NB4 (cell line): ENCODE data around the gene CLTCL1.
"Not testable (repeated sequence)": the region's sequence is repeated elsewhere in the genome, so short reads cannot be mapped to it uniquely, and the experiment has no call there.

Experiments
- DNase-seq: peaks from one replicate; pipeline ENCODE4 v3.0.0; 2010; ENCODE audit warnings: low read depth
- H3K4me3 ChIP-seq: one replicate; pipeline ENCODE4 v1.5.1; 2011; ENCODE audit warnings: mild to moderate bottlenecking, low read depth, low read length, moderate library complexity
- MYC ChIP-seq: IDR thresholded peaks from 2 replicates; pipeline ENCODE4 v1.6.1; 2011; ENCODE audit warnings: low read depth, low read length
- POLR2A ChIP-seq: IDR thresholded peaks from 2 replicates; pipeline ENCODE4 v1.6.1; 2011; ENCODE audit warnings: mild to moderate bottlenecking; ENCODE audit not compliant: insufficient read length; ENCODE audit errors: extremely low read depth
- TF ChIP-seq, protein P1 (sequence below): IDR thresholded peaks from one replicate; pipeline ENCODE4 v1.5.1; 2012; ENCODE audit warnings: low read depth, low read length
- TF ChIP-seq, protein P2 (sequence below): IDR thresholded peaks from 2 replicates; pipeline ENCODE4 v1.6.1; 2011; ENCODE audit warnings: low read depth, low read length

CLTCL1 gene

DNA sequence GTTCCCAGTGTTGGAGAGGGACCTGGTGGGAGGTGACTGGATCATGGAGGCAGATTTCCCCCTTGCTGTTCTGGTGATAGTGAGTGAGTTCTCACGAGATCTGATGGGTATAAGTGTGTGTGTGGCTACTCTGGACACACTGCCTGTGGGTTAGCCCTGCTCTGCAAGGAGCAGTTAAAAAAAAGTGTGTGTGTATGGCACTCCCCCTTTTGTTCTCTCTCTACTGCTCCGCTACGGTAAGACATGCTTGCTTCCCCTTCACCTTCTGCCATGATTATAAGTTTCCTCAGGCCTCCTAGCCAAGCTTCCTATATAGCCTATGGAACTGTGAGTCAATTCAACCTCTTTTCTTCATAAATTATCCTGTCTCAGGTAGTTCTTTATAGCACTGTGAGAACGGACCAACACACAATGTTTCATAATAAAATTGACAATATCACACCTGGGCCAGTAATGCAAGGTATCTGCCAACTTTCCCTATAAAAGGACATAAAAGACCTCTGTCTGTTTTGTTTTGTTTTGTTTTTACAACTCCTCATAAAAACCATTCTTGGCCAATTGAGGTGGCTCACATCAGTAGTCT lies 20.2 kb downstream of the CLTCL1 start:
- no peak for DNase-seq
- TF ChIP-seq, protein P1, sequence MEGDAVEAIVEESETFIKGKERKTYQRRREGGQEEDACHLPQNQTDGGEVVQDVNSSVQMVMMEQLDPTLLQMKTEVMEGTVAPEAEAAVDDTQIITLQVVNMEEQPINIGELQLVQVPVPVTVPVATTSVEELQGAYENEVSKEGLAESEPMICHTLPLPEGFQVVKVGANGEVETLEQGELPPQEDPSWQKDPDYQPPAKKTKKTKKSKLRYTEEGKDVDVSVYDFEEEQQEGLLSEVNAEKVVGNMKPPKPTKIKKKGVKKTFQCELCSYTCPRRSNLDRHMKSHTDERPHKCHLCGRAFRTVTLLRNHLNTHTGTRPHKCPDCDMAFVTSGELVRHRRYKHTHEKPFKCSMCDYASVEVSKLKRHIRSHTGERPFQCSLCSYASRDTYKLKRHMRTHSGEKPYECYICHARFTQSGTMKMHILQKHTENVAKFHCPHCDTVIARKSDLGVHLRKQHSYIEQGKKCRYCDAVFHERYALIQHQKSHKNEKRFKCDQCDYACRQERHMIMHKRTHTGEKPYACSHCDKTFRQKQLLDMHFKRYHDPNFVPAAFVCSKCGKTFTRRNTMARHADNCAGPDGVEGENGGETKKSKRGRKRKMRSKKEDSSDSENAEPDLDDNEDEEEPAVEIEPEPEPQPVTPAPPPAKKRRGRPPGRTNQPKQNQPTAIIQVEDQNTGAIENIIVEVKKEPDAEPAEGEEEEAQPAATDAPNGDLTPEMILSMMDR: no peak
- TF ChIP-seq, protein P2, sequence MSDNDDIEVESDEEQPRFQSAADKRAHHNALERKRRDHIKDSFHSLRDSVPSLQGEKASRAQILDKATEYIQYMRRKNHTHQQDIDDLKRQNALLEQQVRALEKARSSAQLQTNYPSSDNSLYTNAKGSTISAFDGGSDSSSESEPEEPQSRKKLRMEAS: no peak
- TF ChIP-seq MYC: no peak
- no peak for TF ChIP-seq POLR2A

DNA sequence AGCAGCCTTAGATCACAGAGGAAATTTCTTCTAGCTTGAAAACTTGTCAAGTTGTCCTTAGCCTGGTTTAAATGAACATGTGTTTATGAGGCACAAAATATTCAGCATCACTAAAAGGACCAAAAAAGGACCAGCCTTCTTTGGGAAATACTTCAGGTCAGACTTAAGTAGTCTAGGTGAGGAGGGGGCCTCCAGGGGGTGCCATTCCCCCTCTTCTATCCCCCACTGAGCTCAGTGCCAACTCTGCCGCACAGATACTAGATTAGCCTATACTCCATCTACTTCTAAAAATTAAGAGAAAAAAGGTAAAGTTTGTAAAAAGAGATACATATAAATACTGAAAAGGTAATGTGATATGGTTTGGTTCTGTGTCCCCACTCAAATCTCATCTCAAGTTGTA lies 20.6 kb downstream of the CLTCL1 start:
- DNase-seq: no peak
- H3K4me3 ChIP-seq: no peak overlapping the region
- TF ChIP-seq, protein P1: peak; percentile 14
- TF ChIP-seq, protein P2: no peak

More for the DNA sequence above, 20.2 kb downstream of the CLTCL1 start:
- no peak overlapping the region for H3K4me3 ChIP-seq

DNA sequence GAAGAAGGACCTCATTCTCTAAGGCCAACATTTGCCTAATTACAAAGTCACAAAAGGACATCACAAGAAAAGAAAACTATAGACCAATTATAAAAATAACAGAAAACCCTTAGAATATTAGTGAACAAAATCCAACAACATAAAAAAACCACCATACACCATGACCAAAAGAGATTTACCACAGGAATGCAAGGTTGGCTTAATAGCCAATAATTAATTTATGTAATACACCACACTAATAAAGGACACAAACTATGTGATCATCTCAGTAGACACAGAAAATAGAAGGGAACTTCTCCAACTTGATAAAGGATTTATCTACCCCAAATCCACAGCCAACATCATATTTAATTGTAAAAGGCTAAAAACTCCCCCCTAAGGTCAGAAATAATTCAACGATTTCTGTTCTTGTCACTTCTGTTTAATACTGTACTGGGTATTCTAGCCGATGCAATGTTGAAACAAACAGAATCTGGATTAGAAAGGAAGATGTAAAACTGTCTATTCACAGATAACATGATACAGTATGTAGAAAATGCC lies 24.9 kb downstream of the CLTCL1 start:
- DNase-seq: no peak
- TF ChIP-seq, protein P1: no peak
- TF ChIP-seq, protein P2: no peak
- TF ChIP-seq POLR2A (no peak), MYC (no peak)
- no peak overlapping the region for H3K4me3 ChIP-seq

DNA sequence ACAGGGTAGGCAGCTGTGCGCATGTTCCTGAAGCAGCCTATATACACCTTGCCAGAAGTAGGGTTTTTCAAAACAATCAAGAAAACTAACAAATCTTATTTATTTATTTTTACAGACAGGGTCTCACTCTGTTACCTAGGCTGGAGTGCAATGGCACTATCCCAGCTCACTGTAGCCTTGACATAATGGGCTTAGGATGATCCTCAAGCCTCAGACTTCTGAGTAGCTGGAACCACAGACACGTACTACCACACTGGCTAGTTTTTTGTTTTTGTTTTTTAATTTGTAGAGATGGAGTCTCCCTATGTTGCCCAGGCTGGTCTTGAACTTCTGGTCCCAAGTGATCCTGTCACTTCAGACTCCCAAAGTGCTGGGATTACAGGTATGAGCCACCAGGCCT lies 25.7 kb downstream of the CLTCL1 start:
- DNase-seq: no peak
- TF ChIP-seq, protein P1: no peak
- TF ChIP-seq, protein P2: no peak

DNA sequence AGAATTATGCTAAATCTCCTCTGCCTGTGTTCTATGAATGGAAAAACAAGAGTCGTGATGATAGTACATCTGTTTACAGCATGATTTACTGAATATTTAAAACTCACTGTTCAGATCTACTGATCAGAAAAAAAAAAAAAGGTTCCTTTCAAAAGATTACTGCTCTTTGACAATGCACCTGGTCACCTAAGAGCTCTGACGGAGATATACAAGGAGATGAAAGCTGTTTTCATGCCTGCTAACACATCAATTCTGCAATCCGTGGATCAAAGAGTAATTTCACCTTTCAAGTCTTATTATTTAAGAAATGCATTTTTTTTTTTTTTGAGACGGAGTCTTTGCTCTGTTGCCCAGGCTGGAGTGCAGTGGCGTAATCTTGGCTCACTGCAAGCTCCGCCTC lies 30.7 kb downstream of the CLTCL1 start:
- TF ChIP-seq, protein P2: no peak
- no peak for TF ChIP-seq POLR2A
- TF ChIP-seq, protein P1: no peak
- no peak for TF ChIP-seq MYC
- no peak for DNase-seq
- H3K4me3 ChIP-seq: no peak overlapping the region

More for the DNA sequence above, 25.7 kb downstream of the CLTCL1 start:
- H3K4me3 ChIP-seq: no peak overlapping the region

DNA sequence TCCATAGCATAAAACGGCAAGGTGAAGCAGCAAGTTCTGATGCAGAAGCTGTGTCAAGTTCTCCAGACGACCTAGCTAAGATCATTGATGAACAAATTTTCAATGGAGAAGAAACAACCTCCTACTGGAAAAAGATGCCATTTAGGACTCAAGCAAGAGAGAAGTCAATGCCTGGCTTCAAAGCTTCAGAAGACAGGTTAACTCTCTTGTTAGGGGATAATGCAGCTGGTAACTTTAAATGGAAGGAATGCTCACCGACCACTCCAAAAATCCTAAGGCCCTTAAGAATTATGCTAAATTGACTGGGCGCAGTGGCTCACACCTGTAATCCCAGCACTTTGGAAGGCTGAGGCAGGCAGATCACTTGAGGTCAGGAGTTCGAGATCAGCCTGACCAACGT lies 31.3 kb downstream of the CLTCL1 start:
- no peak for DNase-seq
- TF ChIP-seq MYC: no peak
- TF ChIP-seq POLR2A: no peak
- TF ChIP-seq, protein P2: no peak
- TF ChIP-seq, protein P1: no peak
- peak overlapping the region; percentile 39 for H3K4me3 ChIP-seq

DNA sequence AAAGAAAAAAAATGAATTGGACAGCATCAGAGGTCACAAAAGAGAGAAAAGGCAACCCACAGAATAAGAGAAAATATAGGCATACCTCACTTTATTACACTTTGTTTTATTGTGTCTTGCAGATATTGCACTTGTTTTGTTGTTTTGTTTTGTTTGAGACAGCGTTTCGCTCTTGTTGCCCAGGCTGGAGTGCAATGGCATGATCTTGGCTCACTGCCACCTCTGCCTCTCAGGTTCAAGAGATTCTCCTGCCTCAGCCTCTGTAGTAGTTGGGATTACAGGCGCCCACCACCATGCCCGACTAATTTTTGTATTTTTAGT lies 32.6 kb downstream of the CLTCL1 start:
- not testable (repeated sequence) for H3K4me3 ChIP-seq, DNase-seq
